Measurements from ENCODE around the gene CRB1.
"Not testable (repeated sequence)": the region's sequence is repeated elsewhere in the genome, so short reads cannot be mapped to it uniquely, and the experiment has no call there.

The CRB1 gene

GRCh38 chr1:197466813-197467212 lies 198.8 kb downstream of the CRB1 start:
- DNase-seq, result no peak

GRCh38 chr1:197467881-197468280 lies 199.8 kb downstream of the CRB1 start:
- DNase-seq, result no peak

GRCh38 chr1:197468543-197469175 lies 200.6 kb downstream of the CRB1 start:
- DNase-seq, result no peak

GRCh38 chr1:197469620-197470210 lies 201.7 kb downstream of the CRB1 start:
- no peak for DNase-seq

- DNase-seq, result no peak
Observed at GRCh38 chr1:197470330-197470729, 202.3 kb downstream of the CRB1 start.

- peak; percentile 2 for DNase-seq
Observed at GRCh38 chr1:197471248-197471985, 203.4 kb downstream of the CRB1 start.

- no peak for DNase-seq
Observed at GRCh38 chr1:197472141-197472540, 204.1 kb downstream of the CRB1 start.

GRCh38 chr1:197480446-197480845 lies 212.4 kb downstream of the CRB1 start:
- DNase-seq, result no peak

- no peak for DNase-seq
Observed at GRCh38 chr1:197481101-197481500, 213.0 kb downstream of the CRB1 start.

- peak; percentile 36 for DNase-seq
Observed at GRCh38 chr1:197485790-197486189, 217.7 kb downstream of the CRB1 start.

- DNase-seq, result peak; percentile 1
Observed at GRCh38 chr1:197486946-197487345, 218.9 kb downstream of the CRB1 start.

GRCh38 chr1:197491505-197491904 lies 223.5 kb downstream of the CRB1 start:
- DNase-seq, result not testable (repeated sequence)

- no peak for DNase-seq
Observed at GRCh38 chr1:197496722-197497121, 228.7 kb downstream of the CRB1 start.

GRCh38 chr1:197510691-197511378 lies 242.8 kb downstream of the CRB1 start:
- no peak for DNase-seq

- DNase-seq, result no peak
Observed at GRCh38 chr1:197515421-197515820, 247.4 kb downstream of the CRB1 start.

GRCh38 chr1:197519741-197520334 lies 251.8 kb downstream of the CRB1 start:
- no peak for DNase-seq

- peak; percentile 14 for DNase-seq
Observed at GRCh38 chr1:197521118-197521739, 253.2 kb downstream of the CRB1 start.

- peak; percentile 41 for DNase-seq
Observed at GRCh38 chr1:197526736-197527371, 258.8 kb downstream of the CRB1 start.
